ENCODE measurements around the gene CHCHD6. TPM values are rescaled to one million over a fixed set of nuclear protein-coding genes. Genes with fewer than 3 reads are reported as not detected.
"Not testable (repeated sequence)": the region's sequence is repeated elsewhere in the genome, so short reads cannot be mapped to it uniquely, and the experiment has no call there.

CHCHD6 gene
- total RNA-seq, 2 donors from 2014 or later = 8.4 to 10.9 TPM

DNA sequence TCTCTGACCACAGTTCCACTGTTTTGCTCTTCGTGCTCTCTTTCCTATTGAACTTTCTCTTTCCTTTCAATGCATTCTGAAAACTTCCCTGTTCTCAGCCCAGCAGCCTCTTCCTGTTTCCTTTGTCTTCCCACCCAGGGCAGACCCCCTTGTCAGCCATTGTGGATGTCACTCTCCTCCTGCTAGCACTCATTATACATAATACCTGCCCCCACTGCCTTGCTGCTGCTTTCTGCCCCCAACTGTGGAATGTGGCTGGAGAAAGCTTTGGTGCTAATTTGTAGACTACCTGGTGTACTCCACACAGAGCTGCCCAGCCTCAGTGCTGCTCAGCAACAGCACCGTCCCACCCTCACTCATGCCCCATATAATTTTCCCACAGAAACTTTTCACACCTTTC is 80.2 kb downstream of the CHCHD6 start:
- no peaks in the 10 kb centered on the region for H3K27me3 ChIP-seq
- DNase-seq (ENCODE audit: low spot score) = no peak
- H3K9me3 ChIP-seq = no peaks in the 10 kb centered on the region
- H3K4me1 ChIP-seq = peaks cover 0 to 14% of the 10 kb centered on the region in 2 donors
- H3K36me3 ChIP-seq = no peaks in the 10 kb centered on the region
- H3K27ac ChIP-seq = no peak overlapping the region
- no peak overlapping the region for H3K4me3 ChIP-seq
- TF ChIP-seq, protein P1, sequence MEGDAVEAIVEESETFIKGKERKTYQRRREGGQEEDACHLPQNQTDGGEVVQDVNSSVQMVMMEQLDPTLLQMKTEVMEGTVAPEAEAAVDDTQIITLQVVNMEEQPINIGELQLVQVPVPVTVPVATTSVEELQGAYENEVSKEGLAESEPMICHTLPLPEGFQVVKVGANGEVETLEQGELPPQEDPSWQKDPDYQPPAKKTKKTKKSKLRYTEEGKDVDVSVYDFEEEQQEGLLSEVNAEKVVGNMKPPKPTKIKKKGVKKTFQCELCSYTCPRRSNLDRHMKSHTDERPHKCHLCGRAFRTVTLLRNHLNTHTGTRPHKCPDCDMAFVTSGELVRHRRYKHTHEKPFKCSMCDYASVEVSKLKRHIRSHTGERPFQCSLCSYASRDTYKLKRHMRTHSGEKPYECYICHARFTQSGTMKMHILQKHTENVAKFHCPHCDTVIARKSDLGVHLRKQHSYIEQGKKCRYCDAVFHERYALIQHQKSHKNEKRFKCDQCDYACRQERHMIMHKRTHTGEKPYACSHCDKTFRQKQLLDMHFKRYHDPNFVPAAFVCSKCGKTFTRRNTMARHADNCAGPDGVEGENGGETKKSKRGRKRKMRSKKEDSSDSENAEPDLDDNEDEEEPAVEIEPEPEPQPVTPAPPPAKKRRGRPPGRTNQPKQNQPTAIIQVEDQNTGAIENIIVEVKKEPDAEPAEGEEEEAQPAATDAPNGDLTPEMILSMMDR (IDR thresholded peaks at IDR 0.05) = no peak

DNA sequence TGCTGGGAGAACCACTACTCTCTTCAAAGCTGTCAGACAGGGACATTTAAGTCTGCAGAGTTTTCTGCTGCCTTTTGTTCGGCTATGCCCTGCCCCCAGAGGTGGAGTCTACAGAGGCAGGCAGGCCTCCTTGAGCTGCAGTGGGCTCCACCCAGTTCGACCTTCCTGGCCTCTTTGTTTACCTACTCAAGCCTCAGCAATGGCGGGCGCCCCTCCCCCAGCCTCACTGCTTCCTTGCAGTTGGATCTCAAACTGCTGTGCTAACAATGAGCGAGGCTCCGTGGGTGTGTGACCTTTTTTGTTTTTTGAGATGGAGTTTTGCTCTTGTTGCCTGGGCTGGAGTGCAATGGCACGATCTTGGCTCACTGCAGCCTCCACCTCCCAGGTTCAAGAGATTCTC is 87.3 kb downstream of the CHCHD6 start:
- H3K27me3 ChIP-seq; H3K27ac ChIP-seq; DNase-seq (ENCODE audit: low spot score); H3K4me3 ChIP-seq; H3K36me3 ChIP-seq; H3K4me1 ChIP-seq: not testable (repeated sequence)
- peaks cover 0 to 17% of the 10 kb centered on the region in 2 donors for H3K9me3 ChIP-seq

DNA sequence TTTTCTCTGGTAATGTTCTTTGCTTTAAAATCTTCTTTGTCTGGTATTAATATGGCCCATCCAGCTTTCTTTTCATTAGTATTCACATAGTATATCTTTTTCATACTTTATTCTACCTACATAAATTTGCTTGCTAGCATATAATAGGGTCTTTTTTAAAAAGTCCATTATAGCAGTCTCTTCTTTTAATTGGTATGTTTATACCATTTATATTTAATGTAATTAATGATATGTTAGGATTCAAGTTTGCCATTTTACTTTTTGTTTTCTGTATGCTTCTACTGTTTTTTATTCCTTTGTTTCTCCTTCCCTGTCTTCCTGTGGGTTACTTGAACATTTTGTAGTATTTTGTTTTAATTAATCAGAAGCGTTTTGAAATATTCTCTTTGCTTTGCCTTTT is 89.0 kb downstream of the CHCHD6 start:
- no peak overlapping the region for H3K4me3 ChIP-seq
- TF ChIP-seq, protein P1 (IDR thresholded peaks at IDR 0.05) = no peak
- peaks cover 0 to 17% of the 10 kb centered on the region in 2 donors for H3K9me3 ChIP-seq
- H3K4me1 ChIP-seq = no peaks in the 10 kb centered on the region
- H3K27me3 ChIP-seq = no peaks in the 10 kb centered on the region
- DNase-seq (ENCODE audit: low spot score) = no peak
- no peaks in the 10 kb centered on the region for H3K36me3 ChIP-seq
- no peak overlapping the region for H3K27ac ChIP-seq

DNA sequence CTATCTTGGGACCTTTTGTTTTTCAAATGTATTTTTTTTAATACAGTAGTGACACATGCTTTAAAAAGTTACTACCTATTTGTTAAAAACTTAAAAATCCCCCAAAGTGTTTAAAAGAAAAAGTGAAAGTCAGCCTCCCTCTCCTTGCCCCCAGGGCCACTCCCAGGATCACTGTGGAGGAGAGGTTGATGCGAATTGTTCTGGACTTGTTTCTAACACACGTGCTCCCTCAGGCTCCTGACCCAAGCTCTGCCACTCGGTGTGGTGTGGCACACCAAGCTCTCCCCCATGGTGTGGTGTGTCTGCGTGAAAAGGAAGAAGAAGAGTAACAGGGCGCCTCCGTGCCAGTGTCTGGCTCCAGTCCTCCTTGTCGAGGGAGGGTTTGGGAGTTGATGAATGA is 93.5 kb downstream of the CHCHD6 start:
- no peak for DNase-seq (ENCODE audit: low spot score)
- peaks cover 0 to 12% of the 10 kb centered on the region in 2 donors for H3K9me3 ChIP-seq
- H3K4me1 ChIP-seq = no peaks in the 10 kb centered on the region
- no peaks in the 10 kb centered on the region for H3K27me3 ChIP-seq
- no peak overlapping the region for H3K27ac ChIP-seq
- TF ChIP-seq, protein P1 (IDR thresholded peaks at IDR 0.05) = no peak
- H3K4me3 ChIP-seq = no peak overlapping the region
- H3K36me3 ChIP-seq = no peaks in the 10 kb centered on the region

GRCh38 chr3:126798521-126798920 is 94.5 kb downstream of the CHCHD6 start:
- no peaks in the 10 kb centered on the region for H3K36me3 ChIP-seq
- H3K27ac ChIP-seq = no peak overlapping the region
- TF ChIP-seq, protein P1 (IDR thresholded peaks at IDR 0.05) = no peak
- no peaks in the 10 kb centered on the region for H3K4me1 ChIP-seq
- peaks cover 0 to 4% of the 10 kb centered on the region in 2 donors for H3K9me3 ChIP-seq
- H3K4me3 ChIP-seq = no peak overlapping the region
- no peak for DNase-seq (ENCODE audit: low spot score)
- no peaks in the 10 kb centered on the region for H3K27me3 ChIP-seq

DNA sequence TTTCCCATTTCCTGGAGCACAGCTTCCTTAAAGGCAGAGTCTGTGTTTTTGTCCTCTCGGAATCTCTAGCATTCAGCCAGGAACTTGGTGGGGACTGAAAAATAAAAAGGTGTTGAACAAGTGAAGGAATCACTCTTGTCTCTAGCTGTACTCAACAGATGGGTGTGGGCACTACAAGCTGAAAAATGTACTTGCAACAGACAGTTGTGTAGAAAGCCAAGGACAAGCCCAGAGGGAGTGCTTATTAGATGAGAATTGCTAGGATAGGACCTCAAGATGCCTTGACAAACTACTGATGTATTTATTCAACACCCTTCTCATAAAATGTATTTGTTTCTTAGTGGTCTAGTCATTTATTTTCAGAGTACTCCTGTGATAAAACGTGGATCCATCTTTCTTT is 95.1 kb downstream of the CHCHD6 start:
- Histone ChIP-seq H3K36me3 (no peaks in the 10 kb centered on the region), H3K4me1 (no peaks in the 10 kb centered on the region), H3K9me3 (peaks cover 0 to 4% of the 10 kb centered on the region in 2 donors), H3K27me3 (no peaks in the 10 kb centered on the region), H3K27ac (no peak overlapping the region), H3K4me3 (no peak overlapping the region)
- DNase-seq (ENCODE audit: low spot score) = no peak
- TF ChIP-seq, protein P1 (IDR thresholded peaks at IDR 0.05) = no peak

DNA sequence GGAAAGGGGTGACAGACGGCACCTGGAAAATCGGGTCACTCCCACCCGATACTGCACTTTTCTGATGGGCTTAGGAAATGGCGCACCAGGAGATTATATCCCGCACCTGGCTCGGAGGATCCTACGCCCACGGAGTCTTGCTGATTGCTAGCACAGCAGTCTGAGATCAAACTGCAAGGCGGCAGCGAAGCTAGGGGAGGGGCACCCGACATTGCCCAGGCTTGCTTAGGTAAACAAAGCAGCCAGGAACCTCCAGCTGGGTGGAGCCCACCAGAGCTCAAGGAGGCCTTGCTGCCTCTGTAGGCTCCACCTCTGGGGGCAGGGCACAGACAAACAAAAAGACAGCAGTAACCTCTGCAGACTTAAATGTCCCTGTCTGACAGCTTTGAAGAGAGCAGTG is 97.3 kb downstream of the CHCHD6 start:
- not testable (repeated sequence) for H3K4me3 ChIP-seq; H3K36me3 ChIP-seq; H3K27ac ChIP-seq; H3K4me1 ChIP-seq; H3K9me3 ChIP-seq; H3K27me3 ChIP-seq; DNase-seq (ENCODE audit: low spot score)

Measured in right atrium auricular region (tissue), 2 donors.